ENCODE measurements around the gene SMC3.
A peak's percentile ranks its signal among the peaks of the same experiment; 100 is the strongest.

The SMC3 gene

GRCh38 chr10:110546077-110546476, 21.4 kb upstream of the SMC3 start:
- DNase-seq = no peak

GRCh38 chr10:110546499-110547110, 20.9 kb upstream of the SMC3 start:
- DNase-seq = no peak

- peak; percentile 25 for DNase-seq
These were observed 20.2 kb upstream of the SMC3 start for GRCh38 chr10:110547139-110547761.

- no peak for DNase-seq
These were observed 19.5 kb upstream of the SMC3 start for GRCh38 chr10:110548002-110548401.

- DNase-seq = no peak
These were observed 18.3 kb upstream of the SMC3 start for GRCh38 chr10:110549211-110549610.

- DNase-seq = no peak
These were observed 13.6 kb upstream of the SMC3 start for GRCh38 chr10:110553905-110554304.

GRCh38 chr10:110556296-110556695, 11.2 kb upstream of the SMC3 start:
- DNase-seq = no peak

- peak; percentile 46 for DNase-seq
These were observed 10.4 kb upstream of the SMC3 start for GRCh38 chr10:110556969-110557601.

- no peak for DNase-seq
These were observed 9.5 kb upstream of the SMC3 start for GRCh38 chr10:110558041-110558440.

- no peak for DNase-seq
These were observed 7.5 kb upstream of the SMC3 start for GRCh38 chr10:110560012-110560411.

GRCh38 chr10:110561292-110561691, 6.2 kb upstream of the SMC3 start:
- DNase-seq = no peak

GRCh38 chr10:110562348-110562747, 5.1 kb upstream of the SMC3 start:
- DNase-seq = no peak

GRCh38 chr10:110563132-110563531, 4.4 kb upstream of the SMC3 start:
- no peak for DNase-seq

- DNase-seq = no peak
These were observed 859 bp upstream of the SMC3 start for GRCh38 chr10:110566472-110567200.

- peak; percentile 52 for DNase-seq
These were observed 700 bp downstream of the SMC3 start for GRCh38 chr10:110568055-110568735.

- DNase-seq = no peak
These were observed 1.6 kb downstream of the SMC3 start for GRCh38 chr10:110569122-110569521.

- no peak for DNase-seq
These were observed 2.2 kb downstream of the SMC3 start for GRCh38 chr10:110569736-110570135.

- no peak for DNase-seq
These were observed 3.7 kb downstream of the SMC3 start for GRCh38 chr10:110571093-110571743.

GRCh38 chr10:110572862-110573261, 5.4 kb downstream of the SMC3 start:
- no peak for DNase-seq

GRCh38 chr10:110574420-110574819, 6.9 kb downstream of the SMC3 start:
- no peak for DNase-seq

- DNase-seq = no peak
These were observed 8.7 kb downstream of the SMC3 start for GRCh38 chr10:110576220-110576619.

- no peak for DNase-seq
These were observed 9.6 kb downstream of the SMC3 start for GRCh38 chr10:110577056-110577455.

- no peak for DNase-seq
These were observed 16.5 kb downstream of the SMC3 start for GRCh38 chr10:110584006-110584405.
